Adrenal gland (tissue), 5 donors: ENCODE results near the gene FUT7.

ENCODE experiments used
- CTCF ChIP-seq, 6 experiments: fragments of 450-650 bp in 4 of 6; fragments of 200-600 bp in 2 of 6; sonication (generic) in 1 of 6; IDR thresholded peaks; 1 replicate in 5 of 6; 2 replicates in 1 of 6; pipeline versions ENCODE4 v1.5.1 to v1.8.0; 2016 to 2021; ENCODE audit warnings: antibody characterized with exemption in 6 of 6, mild to moderate bottlenecking in 2 of 6, moderate library complexity in 1 of 6
- POLR2A ChIP-seq, 2 donors: fragments of 450-650 bp; IDR thresholded peaks; one replicate each; pipeline ENCODE4 v1.6.1; 2017; ENCODE audit warnings: antibody characterized with exemption in 2 of 2, mild to moderate bottlenecking in 2 of 2, moderate library complexity in 1 of 2
- donor health status: DM: no; HTN: no; CAD: no.

DNA sequence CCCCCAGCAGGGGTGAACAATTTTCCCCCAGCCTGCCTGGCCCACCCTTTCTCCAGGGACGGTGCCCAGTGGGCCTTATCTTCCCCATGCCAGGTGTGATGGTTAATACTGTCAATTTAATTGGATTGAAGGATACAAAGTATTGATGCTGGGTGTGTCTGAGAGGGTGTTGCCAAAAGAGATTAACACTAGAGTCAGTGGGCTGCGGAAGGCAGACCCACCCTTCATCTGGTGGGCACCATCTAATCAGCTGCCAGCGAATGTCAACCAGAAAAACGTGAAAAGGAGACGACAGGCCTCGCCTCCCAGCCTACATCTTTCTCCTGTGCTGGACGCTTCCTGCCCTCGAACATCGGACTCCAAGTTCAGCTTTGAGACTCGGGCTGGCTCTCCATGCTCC, 5.6 kb upstream of the FUT7 start:
- TF ChIP-seq POLR2A (IDR thresholded peaks at IDR 0.05), result no peak
- no peak for TF ChIP-seq CTCF (IDR thresholded peaks at IDR 0.05)
